ENCODE results near the gene TOX3.

The TOX3 gene

DNA sequence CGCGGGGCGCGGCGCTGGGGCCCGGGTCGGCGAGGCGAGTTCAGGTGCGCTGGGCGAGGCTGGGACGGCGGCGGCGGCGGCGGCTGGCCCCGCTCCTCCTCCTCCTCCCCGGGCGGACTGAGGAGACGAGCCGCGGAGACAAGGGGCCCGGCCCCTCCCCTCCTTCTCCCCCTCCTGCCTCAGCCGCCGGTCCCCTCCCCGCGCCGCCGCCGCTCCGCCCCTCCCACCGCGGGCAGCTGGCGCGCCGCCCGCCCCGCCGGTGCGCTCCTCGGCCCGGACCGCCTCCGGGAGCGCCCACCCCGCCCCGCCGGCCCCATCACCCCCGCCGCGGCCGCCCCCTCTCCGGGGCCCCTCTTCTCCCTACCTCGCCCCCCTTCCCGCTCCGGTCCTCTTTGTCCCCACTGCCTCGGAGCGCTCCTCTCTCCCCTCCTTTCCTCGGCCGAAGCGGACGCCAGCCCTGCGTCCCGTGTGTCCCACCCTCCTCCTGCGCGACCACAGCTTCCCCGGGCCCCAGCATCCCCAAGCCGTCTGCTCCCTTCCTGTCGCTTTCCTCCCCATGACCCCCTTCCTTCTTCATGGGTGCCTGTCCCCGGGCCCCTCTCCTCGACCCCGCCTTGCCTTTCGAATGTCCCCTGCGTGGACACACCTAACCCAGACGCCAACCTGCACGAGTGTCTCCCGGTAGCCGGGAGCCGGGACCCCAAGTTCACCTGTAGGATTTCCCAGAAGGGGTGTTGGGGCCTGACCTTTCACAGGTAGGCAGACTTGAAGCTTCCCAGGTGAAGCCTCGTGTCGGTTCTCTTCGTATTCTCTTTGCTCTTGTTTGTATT is at the start of gene TOX3:
Gene TOX3 (minus strand): TSS at position 140 of the 830 bp plus-strand sequence. CDS start 420 bp downstream, outside the sequence.
- DNase-seq (ENCODE audit: low spot score): no peak
- no peak within 1 kb of the TSS for H3K27ac ChIP-seq
- TF ChIP-seq, protein P1, sequence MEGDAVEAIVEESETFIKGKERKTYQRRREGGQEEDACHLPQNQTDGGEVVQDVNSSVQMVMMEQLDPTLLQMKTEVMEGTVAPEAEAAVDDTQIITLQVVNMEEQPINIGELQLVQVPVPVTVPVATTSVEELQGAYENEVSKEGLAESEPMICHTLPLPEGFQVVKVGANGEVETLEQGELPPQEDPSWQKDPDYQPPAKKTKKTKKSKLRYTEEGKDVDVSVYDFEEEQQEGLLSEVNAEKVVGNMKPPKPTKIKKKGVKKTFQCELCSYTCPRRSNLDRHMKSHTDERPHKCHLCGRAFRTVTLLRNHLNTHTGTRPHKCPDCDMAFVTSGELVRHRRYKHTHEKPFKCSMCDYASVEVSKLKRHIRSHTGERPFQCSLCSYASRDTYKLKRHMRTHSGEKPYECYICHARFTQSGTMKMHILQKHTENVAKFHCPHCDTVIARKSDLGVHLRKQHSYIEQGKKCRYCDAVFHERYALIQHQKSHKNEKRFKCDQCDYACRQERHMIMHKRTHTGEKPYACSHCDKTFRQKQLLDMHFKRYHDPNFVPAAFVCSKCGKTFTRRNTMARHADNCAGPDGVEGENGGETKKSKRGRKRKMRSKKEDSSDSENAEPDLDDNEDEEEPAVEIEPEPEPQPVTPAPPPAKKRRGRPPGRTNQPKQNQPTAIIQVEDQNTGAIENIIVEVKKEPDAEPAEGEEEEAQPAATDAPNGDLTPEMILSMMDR (conservative IDR thresholded peaks at IDR 0.05; ENCODE audit: low read depth): no peak
- ChIA-PET CTCF (interaction anchor here (0.7 to 1.0 kb wide), 3 partner anchors 11 to 214 kb away, joined by 3 to 4 read pairs (median 3); no protein-coding TSS in a partner anchor), POLR2A (ENCODE audit: low non-redundant PET) (interaction anchor here (0.7 kb wide), 1 partner anchor 9 kb away, joined by 4 read pairs; no protein-coding TSS in a partner anchor)

DNA sequence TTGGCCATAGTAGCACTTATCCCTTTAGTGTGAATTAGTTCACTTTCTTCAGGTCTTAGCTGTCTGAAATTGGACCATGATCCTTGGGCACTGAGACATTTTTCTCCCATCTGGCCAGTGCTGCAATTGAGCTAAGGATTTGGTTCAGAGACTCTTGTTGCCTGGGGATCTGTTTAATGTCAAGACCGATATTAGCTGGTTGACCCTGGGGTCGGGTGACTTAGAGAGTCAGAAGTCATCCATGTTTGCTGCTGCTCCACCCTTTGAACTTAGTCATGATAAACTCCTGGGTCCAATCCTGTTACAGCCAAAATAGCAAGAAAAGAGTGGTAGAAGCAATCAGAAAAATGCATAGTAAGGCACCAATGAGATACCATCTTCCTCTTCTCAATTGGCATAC is 45.8 kb upstream of the TOX3 start:
- POLR2A ChIA-PET (ENCODE audit: low non-redundant PET): no interaction called here
- TF ChIP-seq, protein P1 (conservative IDR thresholded peaks at IDR 0.05; ENCODE audit: low read depth): no peak
- DNase-seq (ENCODE audit: low spot score): no peak
- CTCF ChIA-PET: no interaction called here
- no peak overlapping the region for H3K27ac ChIP-seq

DNA sequence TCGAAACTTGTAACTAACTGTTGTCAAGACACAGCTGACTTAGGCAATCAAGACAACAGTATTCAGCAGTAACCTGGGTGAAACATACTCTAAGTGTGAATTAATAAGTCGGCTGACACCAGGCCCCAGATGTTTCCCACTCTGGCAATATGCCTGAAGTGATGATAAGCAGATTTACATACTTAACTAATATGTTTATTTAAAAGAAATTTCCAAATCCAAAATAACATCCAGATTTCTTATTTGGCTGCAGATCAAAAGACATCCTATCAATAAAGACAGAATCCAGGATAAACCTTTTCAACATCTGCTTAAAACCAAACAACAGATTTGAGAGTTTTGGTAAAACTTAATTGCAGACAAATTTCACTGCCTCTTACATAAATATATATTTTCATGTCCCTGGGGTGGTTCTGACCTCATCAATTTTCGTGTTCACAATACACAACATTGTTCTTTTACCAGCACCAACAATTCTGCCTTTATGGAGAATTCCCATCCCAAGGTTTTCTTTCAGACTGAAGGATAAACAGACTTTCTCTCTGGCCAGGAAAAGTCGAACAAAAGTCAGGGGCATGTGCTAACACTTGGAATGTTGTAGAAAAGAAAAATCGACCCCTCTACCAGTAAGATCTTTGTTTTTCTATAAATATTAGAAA is 45.1 kb upstream of the TOX3 start:
- CTCF ChIA-PET: interaction anchor here (0.5 kb wide), 1 partner anchor 785 kb away, joined by 5 read pairs; no protein-coding TSS in a partner anchor
- DNase-seq (ENCODE audit: low spot score): no peak
- no peak overlapping the region for H3K27ac ChIP-seq
- POLR2A ChIA-PET (ENCODE audit: low non-redundant PET): no interaction called here
- TF ChIP-seq, protein P1 (conservative IDR thresholded peaks at IDR 0.05; ENCODE audit: low read depth): no peak

DNA sequence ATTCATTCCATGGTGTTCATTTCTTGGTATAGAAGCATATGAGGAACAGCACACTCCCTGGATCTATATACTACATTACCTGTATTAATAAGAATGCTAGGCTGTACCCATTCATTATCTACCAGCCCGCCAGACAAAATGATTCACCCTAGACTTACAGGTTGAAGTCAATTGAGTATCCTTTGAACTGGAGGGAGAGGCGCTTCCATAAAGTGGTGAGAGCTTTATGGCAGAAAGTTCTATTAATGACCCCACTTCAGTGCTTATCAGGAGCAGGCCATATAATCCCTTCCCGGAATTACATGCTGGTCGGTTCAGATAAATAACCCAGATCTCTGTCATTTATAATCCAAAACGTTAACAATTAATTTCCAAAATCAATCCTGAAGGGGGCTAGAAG is 44.5 kb upstream of the TOX3 start:
- H3K27ac ChIP-seq: no peak overlapping the region
- DNase-seq (ENCODE audit: low spot score): no peak
- ChIA-PET CTCF (interaction anchor here (0.5 kb wide), 1 partner anchor 786 kb away, joined by 5 read pairs; no protein-coding TSS in a partner anchor), POLR2A (ENCODE audit: low non-redundant PET) (no interaction called here)
- TF ChIP-seq, protein P1 (conservative IDR thresholded peaks at IDR 0.05; ENCODE audit: low read depth): no peak

DNA sequence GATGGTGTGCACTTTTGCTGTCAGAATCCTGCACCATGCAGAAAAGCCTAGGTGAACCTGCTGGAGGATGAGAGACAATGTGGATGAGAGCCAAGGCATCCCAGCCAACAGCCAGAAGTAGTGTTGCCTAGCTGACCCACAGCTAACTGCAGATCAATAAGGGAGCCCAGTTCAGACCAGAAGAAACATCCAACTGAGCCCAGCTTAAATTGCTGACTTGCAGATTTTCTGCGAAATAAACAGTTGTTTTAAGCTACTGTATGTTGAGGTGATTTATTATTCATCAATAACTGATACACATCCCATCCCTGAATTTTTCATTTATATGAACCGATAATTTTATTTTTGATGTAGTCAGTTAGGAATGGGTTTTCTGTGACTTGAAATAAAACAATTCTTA is 39.2 kb upstream of the TOX3 start:
- ChIA-PET CTCF (interaction anchor here (1.2 kb wide), 1 partner anchor 156 kb away, joined by 4 read pairs; no protein-coding TSS in a partner anchor), POLR2A (ENCODE audit: low non-redundant PET) (no interaction called here)
- DNase-seq (ENCODE audit: low spot score): no peak
- TF ChIP-seq, protein P1 (conservative IDR thresholded peaks at IDR 0.05; ENCODE audit: low read depth): no peak
- no peak overlapping the region for H3K27ac ChIP-seq

All from RWPE1 (cell line).